A204.1 (cell line): ENCODE data around the gene IPMK.
"Not testable (repeated sequence)": the region's sequence is repeated elsewhere in the genome, so short reads cannot be mapped to it uniquely, and the experiment has no call there.

Experiments used
- FAIRE-seq: peaks from 2 replicates; lab custom pipeline; 2012; peaks lifted over from hg19 to GRCh38; lab: Jason Lieb, UNC

The IPMK gene

GRCh38 chr10:58220769-58221451 is 46.8 kb downstream of the IPMK start:
- no peak for FAIRE-seq

GRCh38 chr10:58219875-58220274 is 47.8 kb downstream of the IPMK start:
- no peak for FAIRE-seq

GRCh38 chr10:58217612-58218011 is 50.1 kb downstream of the IPMK start:
- FAIRE-seq = no peak

GRCh38 chr10:58212622-58213021 is 55.1 kb downstream of the IPMK start:
- no peak for FAIRE-seq

GRCh38 chr10:58210160-58210559 is 57.5 kb downstream of the IPMK start:
- no peak for FAIRE-seq

GRCh38 chr10:58209669-58210068 is 58.0 kb downstream of the IPMK start:
- no peak for FAIRE-seq

GRCh38 chr10:58206251-58206650 is 61.4 kb downstream of the IPMK start:
- FAIRE-seq = no peak

- FAIRE-seq = no peak
Observed at GRCh38 chr10:58201704-58202103, 66.0 kb downstream of the IPMK start.

- FAIRE-seq = no peak
Observed at GRCh38 chr10:58189269-58189668, 78.4 kb downstream of the IPMK start.

- no peak for FAIRE-seq
Observed at GRCh38 chr10:58184120-58184670, 83.5 kb downstream of the IPMK start.

GRCh38 chr10:58180666-58181065 is 87.0 kb downstream of the IPMK start:
- no peak for FAIRE-seq

- no peak for FAIRE-seq
Observed at GRCh38 chr10:58179238-58179637, 88.5 kb downstream of the IPMK start.

- no peak for FAIRE-seq
Observed at GRCh38 chr10:58178811-58179210, 88.9 kb downstream of the IPMK start.

- peak; percentile 96 for FAIRE-seq
Observed at GRCh38 chr10:58177362-58177947, 90.2 kb downstream of the IPMK start.

- no peak for FAIRE-seq
Observed at GRCh38 chr10:58175990-58176900, 91.4 kb downstream of the IPMK start.

GRCh38 chr10:58174831-58175230 is 92.9 kb downstream of the IPMK start:
- no peak for FAIRE-seq

GRCh38 chr10:58173391-58173790 is 94.3 kb downstream of the IPMK start:
- FAIRE-seq = no peak

- FAIRE-seq = no peak
Observed at GRCh38 chr10:58171146-58171545, 96.5 kb downstream of the IPMK start.

GRCh38 chr10:58164517-58164916 is 103.2 kb downstream of the IPMK start:
- FAIRE-seq = no peak

GRCh38 chr10:58158806-58159205 is 108.9 kb downstream of the IPMK start:
- no peak for FAIRE-seq

- FAIRE-seq = no peak
Observed at GRCh38 chr10:58157076-58157766, 110.5 kb downstream of the IPMK start.

GRCh38 chr10:58155941-58156340 is 111.8 kb downstream of the IPMK start:
- not testable (repeated sequence) for FAIRE-seq
